ENCODE results near the gene CHCHD3. TPM values are rescaled to one million over a fixed set of nuclear protein-coding genes. Genes with fewer than 3 reads are reported as not detected.

Gene CHCHD3
- total and polyA plus RNA-seq, 2 of the 4 experiments (the other 2 are of a cell fraction): 56.9 to 141 TPM

- POLR2A ChIA-PET (ENCODE audit: unreplicated experiment): interaction anchor here (0.6 kb wide), 1 partner anchor 513 kb away, joined by 4 read pairs; no protein-coding TSS in a partner anchor
- Histone ChIP-seq H3K4me1 (ENCODE audit: control insufficient read depth, insufficient read depth, low read length) (peaks cover 8% of the 10 kb centered on the region), H3K4me2 (ENCODE audit: low read depth, low read length) (no peak overlapping the region)
Observed at GRCh38 chr7:132784406-132784805, 297.5 kb downstream of the CHCHD3 start.

More at GRCh38 chr7:132784406-132784805, 297.5 kb downstream of the CHCHD3 start:
- H2AFZ ChIP-seq (replicated peaks; ENCODE audit: low read length, poor library complexity): no peak overlapping the region
- H3K9me3 ChIP-seq (ENCODE audit: control insufficient read depth, insufficient read depth, low read length): no peaks in the 10 kb centered on the region
- WGBS, 2 experiments (ENCODE audit: extremely low coverage in 2 of 2, insufficient read length in 1 of 2): no CpG with 5 or more reads among the region's 4 CpGs
- H3K4ac ChIP-seq (ENCODE audit: low read depth, low read length): no peak overlapping the region
- H4K20me1 ChIP-seq (ENCODE audit: insufficient read depth, low read length): no peaks in the 10 kb centered on the region
- CTCF ChIA-PET: interaction anchor here (0.6 to 0.8 kb wide), 2 partner anchors 10 to 170 kb away, joined by 3 to 4 read pairs; no protein-coding TSS in a partner anchor
- dilution Hi-C loops (cut with HindIII; ENCODE audit: low sequenced_read_pairs, unreplicated experiment): no loop called here
- no peaks in the 10 kb centered on the region for H3K79me1 ChIP-seq (ENCODE audit: low read depth in 1 of 2, low read length in 2 of 2)
- no peak overlapping the region for H3K27ac ChIP-seq (ENCODE audit: insufficient read depth, low read length)
- in situ Hi-C loops (cut with MboI; ENCODE audit: low sequenced_read_pairs): no loop called here
- no peak overlapping the region for H2BK5ac ChIP-seq (ENCODE audit: low read depth, low read length, poor library complexity, severe bottlenecking)
- H4K5ac ChIP-seq (ENCODE audit: low read depth, low read length): no peak overlapping the region
- no peak overlapping the region for H2BK120ac ChIP-seq (ENCODE audit: low read depth, low read length)
- no peak overlapping the region for H3K18ac ChIP-seq (ENCODE audit: low read depth, low read length)
- H2BK20ac ChIP-seq (ENCODE audit: low read depth, low read length): no peak overlapping the region
- no peak overlapping the region for H2AK5ac ChIP-seq (ENCODE audit: low read depth, low read length)
- H3K36me3 ChIP-seq (ENCODE audit: control insufficient read depth, insufficient read depth, low read length): no peaks in the 10 kb centered on the region
- DNase-seq: no peak
- H3K27me3 ChIP-seq (ENCODE audit: control insufficient read depth, insufficient read depth, low read length): no peaks in the 10 kb centered on the region
- intact Hi-C loops (cut with micrococcal nuclease): no loop called here
- no peak overlapping the region for H3K23ac ChIP-seq (ENCODE audit: low read depth, low read length)
- H3K9ac ChIP-seq (ENCODE audit: low read depth, low read length): no peak overlapping the region
- H2BK15ac ChIP-seq (ENCODE audit: low read depth, low read length): no peak overlapping the region
- peaks cover 9% of the 10 kb centered on the region; the same call in 1 of the 2 replicates for H3K9me1 ChIP-seq (ENCODE audit: insufficient read depth, low read length)
- ATAC-seq (ENCODE audit: low read depth): peak; percentile 12; the same call in 1 of the 2 replicates
- H2AK9ac ChIP-seq (replicated peaks; ENCODE audit: low read depth, low read length, poor library complexity): no peak overlapping the region
- no peak overlapping the region for H4K91ac ChIP-seq (ENCODE audit: insufficient read depth, low read depth, low read length)
- no peak overlapping the region for H4K8ac ChIP-seq (ENCODE audit: low read depth in 2 of 2, low read length in 2 of 2)
- H3K56ac ChIP-seq (ENCODE audit: extremely low read depth, insufficient read depth, low read length): no peak overlapping the region
- no TSS peak for BruUV-seq (replicated peaks)
- TF ChIP-seq MAZ (IDR thresholded peaks at IDR 0.05; ENCODE audit: borderline replicate concordance, low read depth, low read length) (no peak), RFX5 (IDR thresholded peaks at IDR 0.05; ENCODE audit: low read depth, low read length) (no peak), FOS (IDR thresholded peaks at IDR 0.05; ENCODE audit: low read depth, low read length) (no peak), SMC3 (IDR thresholded peaks at IDR 0.05; ENCODE audit: low read depth, low read length) (no peak)
- no peak overlapping the region for H3K14ac ChIP-seq (replicated peaks; ENCODE audit: low read depth, low read length)
- no peak overlapping the region for H3K4me3 ChIP-seq (ENCODE audit: insufficient read depth, low read depth, low read length)
